ENCODE results near the gene KCTD20. TPM values are rescaled to one million over a fixed set of nuclear protein-coding genes. Genes with fewer than 3 reads are reported as not detected.

KCTD20 gene
- total and polyA plus RNA-seq, 2 of the 13 experiments (the other 11 are each of a cell fraction or from before 2014, with no cell fraction given): 52.7 to 67.1 TPM

DNA sequence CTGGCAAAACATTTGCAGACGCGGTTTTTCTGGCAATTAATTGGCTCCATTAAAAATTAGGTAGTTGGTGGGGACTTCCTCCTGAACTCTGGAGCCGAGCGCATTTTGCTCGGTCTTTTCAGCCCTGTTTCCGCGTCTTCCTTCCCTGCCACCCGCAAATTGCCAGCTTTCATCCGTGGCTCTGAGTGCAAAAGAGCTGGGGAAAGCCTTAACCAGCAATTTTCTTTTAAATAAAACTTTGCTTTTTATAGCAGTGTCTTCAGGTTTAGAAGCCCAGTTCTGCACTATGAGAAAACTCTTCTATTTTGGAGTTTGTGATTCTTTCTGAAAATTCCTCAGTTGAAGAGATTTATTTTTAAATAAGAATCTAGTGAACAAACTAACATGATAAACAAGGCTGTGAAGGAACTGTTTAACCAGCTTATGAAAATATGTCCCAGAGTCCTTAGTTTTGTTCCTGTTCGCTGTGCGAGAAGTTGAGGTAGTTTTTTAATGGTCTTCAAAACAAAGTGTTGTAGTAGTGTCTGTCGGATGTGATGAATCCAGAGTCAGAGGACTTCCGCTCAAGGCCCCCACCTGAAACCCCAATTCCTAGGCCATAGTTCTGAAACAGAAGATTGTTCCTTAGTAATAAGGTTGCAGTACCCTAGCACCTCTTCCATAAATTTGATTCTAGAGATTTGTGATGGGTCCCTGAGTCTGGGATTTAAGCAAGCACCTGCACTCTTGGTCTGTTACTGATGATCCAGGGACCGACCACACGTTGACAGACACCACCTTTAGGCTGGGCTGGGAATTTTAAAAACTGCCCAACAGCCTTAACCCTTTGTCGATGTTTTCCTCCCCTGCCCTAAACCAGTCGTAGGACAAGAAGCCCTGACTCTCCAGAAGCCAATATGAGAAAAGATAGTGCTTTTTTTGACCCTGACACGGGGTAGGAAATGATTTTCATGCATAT is 950 bp downstream of the KCTD20 start (continued):
- TF ChIP-seq, protein P1, sequence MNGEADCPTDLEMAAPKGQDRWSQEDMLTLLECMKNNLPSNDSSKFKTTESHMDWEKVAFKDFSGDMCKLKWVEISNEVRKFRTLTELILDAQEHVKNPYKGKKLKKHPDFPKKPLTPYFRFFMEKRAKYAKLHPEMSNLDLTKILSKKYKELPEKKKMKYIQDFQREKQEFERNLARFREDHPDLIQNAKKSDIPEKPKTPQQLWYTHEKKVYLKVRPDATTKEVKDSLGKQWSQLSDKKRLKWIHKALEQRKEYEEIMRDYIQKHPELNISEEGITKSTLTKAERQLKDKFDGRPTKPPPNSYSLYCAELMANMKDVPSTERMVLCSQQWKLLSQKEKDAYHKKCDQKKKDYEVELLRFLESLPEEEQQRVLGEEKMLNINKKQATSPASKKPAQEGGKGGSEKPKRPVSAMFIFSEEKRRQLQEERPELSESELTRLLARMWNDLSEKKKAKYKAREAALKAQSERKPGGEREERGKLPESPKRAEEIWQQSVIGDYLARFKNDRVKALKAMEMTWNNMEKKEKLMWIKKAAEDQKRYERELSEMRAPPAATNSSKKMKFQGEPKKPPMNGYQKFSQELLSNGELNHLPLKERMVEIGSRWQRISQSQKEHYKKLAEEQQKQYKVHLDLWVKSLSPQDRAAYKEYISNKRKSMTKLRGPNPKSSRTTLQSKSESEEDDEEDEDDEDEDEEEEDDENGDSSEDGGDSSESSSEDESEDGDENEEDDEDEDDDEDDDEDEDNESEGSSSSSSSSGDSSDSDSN (CRISPR knock-in tag; IDR thresholded peaks at IDR 0.05): 0 out of 2 replicates have a peak, but pooled peaks have one; percentile 21
- TF ChIP-seq SMAD1 (CRISPR knock-in tag; IDR thresholded peaks at IDR 0.05; ENCODE audit: borderline replicate concordance, low read depth) (no peak), GABPB1 (CRISPR knock-in tag; IDR thresholded peaks at IDR 0.05) (0 out of 2 replicates have a peak, but pooled peaks have one; percentile 24), GATA4 (IDR thresholded peaks at IDR 0.05; ENCODE audit: borderline replicate concordance, low read depth) (peak; percentile 22; the same call in 1 of the 2 replicates), KDM5A (IDR thresholded peaks at IDR 0.05; ENCODE audit: borderline replicate concordance, low read length) (0 out of 2 replicates have a peak, but pooled peaks have one; percentile 1), CBX2 (IDR thresholded peaks at IDR 0.05; ENCODE audit: low read depth, low read length) (no peak), CBX2 (CRISPR knock-in tag; IDR thresholded peaks at IDR 0.05; ENCODE audit: low read depth) (no peak), SAP130 (CRISPR knock-in tag; IDR thresholded peaks at IDR 0.05; ENCODE audit: low read depth) (peak; percentile 70), ZNF331 (CRISPR knock-in tag; IDR thresholded peaks at IDR 0.05) (peak; percentile 51; the same call in 1 of the 2 replicates), U2AF1 (optimal IDR thresholded peaks at IDR 0.05; ENCODE audit: low read depth, low read length) (no peak), PHF21A (CRISPR knock-in tag; IDR thresholded peaks at IDR 0.05) (peak; percentile 55; the same call in 1 of the 2 replicates), KDM3A (CRISPR knock-in tag; IDR thresholded peaks at IDR 0.05; ENCODE audit: low read depth) (no peak)
- TF ChIP-seq, protein P2, sequence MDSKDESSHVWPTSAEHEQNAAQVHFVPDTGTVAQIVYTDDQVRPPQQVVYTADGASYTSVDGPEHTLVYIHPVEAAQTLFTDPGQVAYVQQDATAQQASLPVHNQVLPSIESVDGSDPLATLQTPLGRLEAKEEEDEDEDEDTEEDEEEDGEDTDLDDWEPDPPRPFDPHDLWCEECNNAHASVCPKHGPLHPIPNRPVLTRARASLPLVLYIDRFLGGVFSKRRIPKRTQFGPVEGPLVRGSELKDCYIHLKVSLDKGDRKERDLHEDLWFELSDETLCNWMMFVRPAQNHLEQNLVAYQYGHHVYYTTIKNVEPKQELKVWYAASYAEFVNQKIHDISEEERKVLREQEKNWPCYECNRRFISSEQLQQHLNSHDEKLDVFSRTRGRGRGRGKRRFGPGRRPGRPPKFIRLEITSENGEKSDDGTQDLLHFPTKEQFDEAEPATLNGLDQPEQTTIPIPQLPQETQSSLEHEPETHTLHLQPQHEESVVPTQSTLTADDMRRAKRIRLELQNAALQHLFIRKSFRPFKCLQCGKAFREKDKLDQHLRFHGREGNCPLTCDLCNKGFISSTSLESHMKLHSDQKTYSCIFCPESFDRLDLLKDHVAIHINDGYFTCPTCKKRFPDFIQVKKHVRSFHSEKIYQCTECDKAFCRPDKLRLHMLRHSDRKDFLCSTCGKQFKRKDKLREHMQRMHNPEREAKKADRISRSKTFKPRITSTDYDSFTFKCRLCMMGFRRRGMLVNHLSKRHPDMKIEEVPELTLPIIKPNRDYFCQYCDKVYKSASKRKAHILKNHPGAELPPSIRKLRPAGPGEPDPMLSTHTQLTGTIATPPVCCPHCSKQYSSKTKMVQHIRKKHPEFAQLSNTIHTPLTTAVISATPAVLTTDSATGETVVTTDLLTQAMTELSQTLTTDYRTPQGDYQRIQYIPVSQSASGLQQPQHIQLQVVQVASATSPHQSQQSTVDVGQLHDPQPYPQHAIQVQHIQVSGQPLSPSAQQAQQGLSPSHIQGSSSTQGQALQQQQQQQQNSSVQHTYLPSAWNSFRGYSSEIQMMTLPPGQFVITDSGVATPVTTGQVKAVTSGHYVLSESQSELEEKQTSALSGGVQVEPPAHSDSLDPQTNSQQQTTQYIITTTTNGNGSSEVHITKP (CRISPR knock-in tag; IDR thresholded peaks at IDR 0.05; ENCODE audit: low read depth): 0 out of 2 replicates have a peak, but pooled peaks have one; percentile 42
- TF ChIP-seq, protein P3, sequence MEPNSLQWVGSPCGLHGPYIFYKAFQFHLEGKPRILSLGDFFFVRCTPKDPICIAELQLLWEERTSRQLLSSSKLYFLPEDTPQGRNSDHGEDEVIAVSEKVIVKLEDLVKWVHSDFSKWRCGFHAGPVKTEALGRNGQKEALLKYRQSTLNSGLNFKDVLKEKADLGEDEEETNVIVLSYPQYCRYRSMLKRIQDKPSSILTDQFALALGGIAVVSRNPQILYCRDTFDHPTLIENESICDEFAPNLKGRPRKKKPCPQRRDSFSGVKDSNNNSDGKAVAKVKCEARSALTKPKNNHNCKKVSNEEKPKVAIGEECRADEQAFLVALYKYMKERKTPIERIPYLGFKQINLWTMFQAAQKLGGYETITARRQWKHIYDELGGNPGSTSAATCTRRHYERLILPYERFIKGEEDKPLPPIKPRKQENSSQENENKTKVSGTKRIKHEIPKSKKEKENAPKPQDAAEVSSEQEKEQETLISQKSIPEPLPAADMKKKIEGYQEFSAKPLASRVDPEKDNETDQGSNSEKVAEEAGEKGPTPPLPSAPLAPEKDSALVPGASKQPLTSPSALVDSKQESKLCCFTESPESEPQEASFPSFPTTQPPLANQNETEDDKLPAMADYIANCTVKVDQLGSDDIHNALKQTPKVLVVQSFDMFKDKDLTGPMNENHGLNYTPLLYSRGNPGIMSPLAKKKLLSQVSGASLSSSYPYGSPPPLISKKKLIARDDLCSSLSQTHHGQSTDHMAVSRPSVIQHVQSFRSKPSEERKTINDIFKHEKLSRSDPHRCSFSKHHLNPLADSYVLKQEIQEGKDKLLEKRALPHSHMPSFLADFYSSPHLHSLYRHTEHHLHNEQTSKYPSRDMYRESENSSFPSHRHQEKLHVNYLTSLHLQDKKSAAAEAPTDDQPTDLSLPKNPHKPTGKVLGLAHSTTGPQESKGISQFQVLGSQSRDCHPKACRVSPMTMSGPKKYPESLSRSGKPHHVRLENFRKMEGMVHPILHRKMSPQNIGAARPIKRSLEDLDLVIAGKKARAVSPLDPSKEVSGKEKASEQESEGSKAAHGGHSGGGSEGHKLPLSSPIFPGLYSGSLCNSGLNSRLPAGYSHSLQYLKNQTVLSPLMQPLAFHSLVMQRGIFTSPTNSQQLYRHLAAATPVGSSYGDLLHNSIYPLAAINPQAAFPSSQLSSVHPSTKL (CRISPR knock-in tag; IDR thresholded peaks at IDR 0.05): peak; percentile 7; the same call in 1 of the 2 replicates
- TF ChIP-seq, protein P4, sequence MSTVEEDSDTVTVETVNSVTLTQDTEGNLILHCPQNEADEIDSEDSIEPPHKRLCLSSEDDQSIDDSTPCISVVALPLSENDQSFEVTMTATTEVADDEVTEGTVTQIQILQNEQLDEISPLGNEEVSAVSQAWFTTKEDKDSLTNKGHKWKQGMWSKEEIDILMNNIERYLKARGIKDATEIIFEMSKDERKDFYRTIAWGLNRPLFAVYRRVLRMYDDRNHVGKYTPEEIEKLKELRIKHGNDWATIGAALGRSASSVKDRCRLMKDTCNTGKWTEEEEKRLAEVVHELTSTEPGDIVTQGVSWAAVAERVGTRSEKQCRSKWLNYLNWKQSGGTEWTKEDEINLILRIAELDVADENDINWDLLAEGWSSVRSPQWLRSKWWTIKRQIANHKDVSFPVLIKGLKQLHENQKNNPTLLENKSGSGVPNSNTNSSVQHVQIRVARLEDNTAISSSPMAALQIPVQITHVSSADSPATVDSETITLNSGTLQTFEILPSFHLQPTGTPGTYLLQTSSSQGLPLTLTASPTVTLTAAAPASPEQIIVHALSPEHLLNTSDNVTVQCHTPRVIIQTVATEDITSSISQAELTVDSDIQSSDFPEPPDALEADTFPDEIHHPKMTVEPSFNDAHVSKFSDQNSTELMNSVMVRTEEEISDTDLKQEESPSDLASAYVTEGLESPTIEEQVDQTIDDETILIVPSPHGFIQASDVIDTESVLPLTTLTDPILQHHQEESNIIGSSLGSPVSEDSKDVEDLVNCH (CRISPR knock-in tag; IDR thresholded peaks at IDR 0.05): no peak

Measured in HepG2 (cell line).